Psoas muscle (tissue), 8 donors: ENCODE data around the gene HYOU1. TPM values are rescaled to one million over a fixed set of nuclear protein-coding genes. Genes with fewer than 3 reads are reported as not detected.
A peak's percentile ranks its signal among the peaks of the same experiment; 100 is the strongest.

ENCODE experiments used
- ATAC-seq, 4 donors: fragments of 200-7000 bp; cut with Tn5 transposase; one replicate each; pipeline ENCODE4 v1.9.1; 2020; ENCODE audit warnings: moderate library complexity in 3 of 4, mild to moderate bottlenecking in 2 of 4
- DNase-seq, 2 donors: peaks; one replicate each; pipeline ENCODE4 v3.0.0-alpha.2; 2020
- H3K27ac ChIP-seq: fragments of 200-600 bp; one replicate; pipeline ENCODE4 v1.8.0; 2022
- H3K27me3 ChIP-seq, 3 donors: fragments of 200-600 bp in 1 of 3; one replicate each; pipeline versions ENCODE4 v1.6.1 to v1.8.0; 2013 to 2022; ENCODE audit warnings: low read length in 2 of 3, mild to moderate bottlenecking in 2 of 3, moderate library complexity in 1 of 3; ENCODE audit not compliant: insufficient read depth in 3 of 3
- H3K36me3 ChIP-seq, 2 donors: fragments of 200-600 bp in 1 of 2; one replicate each; pipeline versions ENCODE4 v1.6.1 to v1.8.0; 2013 to 2022; ENCODE audit warnings: low read depth in 1 of 2, mild to moderate bottlenecking in 1 of 2, moderate library complexity in 1 of 2; ENCODE audit not compliant: insufficient read depth in 1 of 2
- H3K4me1 ChIP-seq: fragments of 200-600 bp; one replicate; pipeline ENCODE4 v1.8.0; 2022
- H3K4me3 ChIP-seq: fragments of 200-600 bp; one replicate; pipeline ENCODE4 v1.8.0; 2022; ENCODE audit warnings: mild to moderate bottlenecking
- H3K9me3 ChIP-seq: fragments of 200-600 bp; one replicate; pipeline ENCODE4 v1.8.0; 2022
- CTCF ChIP-seq: fragments of 200-600 bp; IDR thresholded peaks from one replicate; pipeline ENCODE4 v1.8.0; 2022; ENCODE audit warnings: antibody characterized with exemption
- WGBS, 3 donors: extraction: QIAGEN DNeasy Blood & Tissue Kit; methylation state at CpG; one replicate each; pipeline versions ENCODE4 v1.1.6 to v1.1.7; 2013; 5-methylcytosine and 5-hydroxymethylcytosine counted together
- intact Hi-C, 2 donors: fragments of 100-400 bp; cut with DNase I; formaldehyde crosslinking; loops; one replicate each; pipeline versions ENCODE4 v1.11.0 to v1.14.2; 2022
- polyA plus RNA-seq, 3 donors: library from polyadenylated mRNA; stranded (reverse); fragments of 200-250 nt; gene quantifications; one replicate each; pipeline ENCODE4 v1.2.3, GENCODE V29; 2013
- total RNA-seq, 4 donors: library from RNA; stranded (reverse); fragmentation: NEBNext Ultra II Directional in 2 of 4; extraction: Animal tissue kit (Norgen Biotek cat#: 25700) in 2 of 4; gene quantifications; one replicate each; pipeline versions ENCODE4 v1.2.1 to v1.2.4, GENCODE V29; 2021 to 2023
- donor health status: healthy with polysubstance abuse.
- donor health status: DM: no; HTN: no; CAD: no; lungs with moderate emphysema.
- donor health status: Bipolar disorder and iron deficiency.
- donor health status: healthy.
- donor health status: DM: yes; HTN: yes; CAD: no.
- donor health status: DM: no; HTN: no; CAD: no.
- donor health status: DM: no; HTN: no; CAD: no.
- donor health status: DM: yes; HTN: yes; CAD: no.

The HYOU1 gene
- total and polyA plus RNA-seq, 7 donors: 21.2 to 46.2 (median 31.0) TPM

- intact Hi-C loops: no loop called here
- peak in 1 of 4 donors; percentile 22 for ATAC-seq
Observed at GRCh38 chr11:119025099-119025473, 31.9 kb downstream of the HYOU1 start.

GRCh38 chr11:119024430-119025098, 32.4 kb downstream of the HYOU1 start:
- Histone ChIP-seq H3K27ac (peak overlapping the region; percentile 93), H3K9me3 (no peaks in the 10 kb centered on the region), H3K4me3 (peak overlapping the region; percentile 38), H3K36me3 (peaks cover 0 to 64% of the 10 kb centered on the region in 2 donors), H3K27me3 (no peaks in the 10 kb centered on the region), H3K4me1 (peaks cover 85% of the 10 kb centered on the region)
- WGBS, 3 donors: 33 to 59% (median 37%) methylated on average over 15 of the region's 15 CpGs
- no peak for DNase-seq
- peak in 1 of 4 donors; percentile 9 for ATAC-seq
- TF ChIP-seq CTCF: no peak
- intact Hi-C loops: no loop called here

More at GRCh38 chr11:119025099-119025473, 31.9 kb downstream of the HYOU1 start:
- TF ChIP-seq CTCF: no peak
- no peaks in the 10 kb centered on the region for H3K9me3 ChIP-seq
- H3K36me3 ChIP-seq: peaks cover 0 to 64% of the 10 kb centered on the region in 2 donors
- 19 to 39% (median 20%) methylated on average over 5 of the region's 5 CpGs for WGBS, 3 donors
- H3K27me3 ChIP-seq: no peaks in the 10 kb centered on the region
- H3K4me1 ChIP-seq: peaks cover 85% of the 10 kb centered on the region
- peak overlapping the region; percentile 93 for H3K27ac ChIP-seq
- DNase-seq: no peak
- H3K4me3 ChIP-seq: peak overlapping the region; percentile 38

GRCh38 chr11:119023741-119024140, 33.3 kb downstream of the HYOU1 start:
- peaks cover 78% of the 10 kb centered on the region for H3K4me1 ChIP-seq
- ATAC-seq: no peak
- intact Hi-C loops: no loop called here

GRCh38 chr11:119021631-119022030, 35.4 kb downstream of the HYOU1 start:
- WGBS, 3 donors: 85 to 91% (median 86%) methylated on average over 5 of the region's 5 CpGs
- no peak for ATAC-seq
- Histone ChIP-seq H3K4me1 (peaks cover 69% of the 10 kb centered on the region), H3K36me3 (peaks cover 0 to 64% of the 10 kb centered on the region in 2 donors), H3K9me3 (no peaks in the 10 kb centered on the region), H3K27me3 (no peaks in the 10 kb centered on the region), H3K4me3 (no peak overlapping the region), H3K27ac (peak overlapping the region; percentile 3)
- intact Hi-C loops: no loop called here
- no peak for TF ChIP-seq CTCF
- DNase-seq: no peak

More at GRCh38 chr11:119023741-119024140, 33.3 kb downstream of the HYOU1 start:
- Histone ChIP-seq H3K27ac (peak overlapping the region; percentile 93), H3K36me3 (peaks cover 0 to 64% of the 10 kb centered on the region in 2 donors), H3K27me3 (no peaks in the 10 kb centered on the region), H3K9me3 (no peaks in the 10 kb centered on the region), H3K4me3 (no peak overlapping the region)
- TF ChIP-seq CTCF: no peak
- no peak for DNase-seq
